ENCODE results near the gene CD180. TPM values are rescaled to one million over a fixed set of nuclear protein-coding genes. Genes with fewer than 3 reads are reported as not detected.

Gene CD180
- total RNA-seq, 1 experiment from 2014 or later, result not detected

DNA sequence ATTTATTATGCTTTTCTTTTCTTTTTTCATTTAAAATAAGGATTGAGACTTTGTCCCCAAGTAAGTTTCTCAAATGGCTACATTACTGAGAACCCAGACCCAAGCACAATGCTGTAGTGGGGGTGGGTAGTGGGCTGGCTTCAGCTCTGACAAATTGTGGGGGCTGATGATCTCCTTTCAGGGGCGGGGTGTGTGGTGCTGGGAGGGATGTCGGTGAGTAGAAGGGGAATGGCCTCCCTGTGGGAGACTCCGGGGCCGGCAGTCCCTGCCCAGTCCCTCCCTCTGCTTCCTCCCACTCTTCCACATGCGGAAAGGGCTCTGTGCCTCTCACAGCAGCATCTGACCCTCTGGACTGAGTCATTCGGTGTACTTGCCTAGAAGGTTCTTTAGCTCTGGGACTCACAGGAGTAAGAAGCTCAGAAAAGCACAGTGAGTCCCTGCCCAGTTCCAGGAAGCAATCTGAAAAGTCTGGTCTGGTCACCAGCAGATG is 14.3 kb downstream of the CD180 start:
- no peaks in the 10 kb centered on the region for H3K36me3 Mint-ChIP-seq (ENCODE audit: insufficient read depth, unreplicated experiment)
- Histone ChIP-seq H3K27me3 (replicated peaks; ENCODE audit: control insufficient read depth, insufficient read depth, low read length) (no peaks in the 10 kb centered on the region), H3K4me3 (ENCODE audit: low read depth, low read length) (no peak overlapping the region), H3K36me3 (ENCODE audit: control insufficient read depth, insufficient read depth, low read length) (no peaks in the 10 kb centered on the region), H3K9me3 (peaks cover 7% of the 10 kb centered on the region; the same call in 1 of the 2 replicates), H3K4me1 (no peaks in the 10 kb centered on the region)
- DNase-seq, result no peak
- intact Hi-C loops (cut with micrococcal nuclease; ENCODE audit: unreplicated experiment), result no loop called here
- TF ChIP-seq, protein P1, sequence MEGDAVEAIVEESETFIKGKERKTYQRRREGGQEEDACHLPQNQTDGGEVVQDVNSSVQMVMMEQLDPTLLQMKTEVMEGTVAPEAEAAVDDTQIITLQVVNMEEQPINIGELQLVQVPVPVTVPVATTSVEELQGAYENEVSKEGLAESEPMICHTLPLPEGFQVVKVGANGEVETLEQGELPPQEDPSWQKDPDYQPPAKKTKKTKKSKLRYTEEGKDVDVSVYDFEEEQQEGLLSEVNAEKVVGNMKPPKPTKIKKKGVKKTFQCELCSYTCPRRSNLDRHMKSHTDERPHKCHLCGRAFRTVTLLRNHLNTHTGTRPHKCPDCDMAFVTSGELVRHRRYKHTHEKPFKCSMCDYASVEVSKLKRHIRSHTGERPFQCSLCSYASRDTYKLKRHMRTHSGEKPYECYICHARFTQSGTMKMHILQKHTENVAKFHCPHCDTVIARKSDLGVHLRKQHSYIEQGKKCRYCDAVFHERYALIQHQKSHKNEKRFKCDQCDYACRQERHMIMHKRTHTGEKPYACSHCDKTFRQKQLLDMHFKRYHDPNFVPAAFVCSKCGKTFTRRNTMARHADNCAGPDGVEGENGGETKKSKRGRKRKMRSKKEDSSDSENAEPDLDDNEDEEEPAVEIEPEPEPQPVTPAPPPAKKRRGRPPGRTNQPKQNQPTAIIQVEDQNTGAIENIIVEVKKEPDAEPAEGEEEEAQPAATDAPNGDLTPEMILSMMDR (IDR thresholded peaks at IDR 0.05; ENCODE audit: insufficient read depth in 1 of 2, low read depth in 1 of 2, low read length in 1 of 2, severe bottlenecking in 1 of 2, unreplicated experiment in 1 of 2), result no peak
- no peak overlapping the region for H3K4me3 Mint-ChIP-seq (ENCODE audit: unreplicated experiment)
- peaks cover 5% of the 10 kb centered on the region for H3K27me3 Mint-ChIP-seq (ENCODE audit: insufficient read depth, unreplicated experiment)
- H3K9me3 Mint-ChIP-seq (ENCODE audit: unreplicated experiment), result peaks cover 5% of the 10 kb centered on the region
- POLR2A ChIA-PET, result no interaction called here
- no TSS peak for BruUV-seq (replicated peaks)
- H3K4me1 Mint-ChIP-seq (ENCODE audit: low read depth, unreplicated experiment), result no peaks in the 10 kb centered on the region
- CTCF ChIA-PET, result no interaction called here
- H3K27ac Mint-ChIP-seq (ENCODE audit: unreplicated experiment), result no peak overlapping the region

DNA sequence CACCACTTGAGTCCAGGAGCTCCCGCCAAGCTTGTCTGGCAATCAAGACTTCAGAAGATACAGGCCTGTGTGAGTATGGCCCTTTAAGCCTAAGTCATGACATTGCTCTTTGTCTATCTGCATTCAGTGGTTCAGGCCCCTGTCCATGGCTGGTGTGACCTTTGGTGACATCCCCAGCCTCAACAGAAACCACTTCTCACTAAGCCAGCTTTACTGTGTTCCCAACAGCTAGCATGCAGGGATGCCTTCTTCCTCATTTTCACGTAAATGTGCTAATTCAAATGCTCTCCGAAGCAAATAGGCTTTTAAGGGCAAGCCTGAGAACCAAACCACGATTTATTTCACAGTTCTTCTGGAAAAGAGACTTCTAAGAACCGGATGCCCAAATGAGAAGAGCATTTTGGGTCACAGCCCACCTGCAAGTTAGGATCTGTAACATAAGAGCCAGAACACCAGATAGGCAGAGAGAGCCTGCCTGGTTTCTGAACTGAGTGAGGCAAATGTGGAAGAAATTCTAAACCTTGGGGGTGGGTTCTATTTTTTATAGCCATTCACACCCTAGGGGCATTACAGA is 14.9 kb downstream of the CD180 start:
- intact Hi-C loops (cut with micrococcal nuclease; ENCODE audit: unreplicated experiment), result no loop called here

DNA sequence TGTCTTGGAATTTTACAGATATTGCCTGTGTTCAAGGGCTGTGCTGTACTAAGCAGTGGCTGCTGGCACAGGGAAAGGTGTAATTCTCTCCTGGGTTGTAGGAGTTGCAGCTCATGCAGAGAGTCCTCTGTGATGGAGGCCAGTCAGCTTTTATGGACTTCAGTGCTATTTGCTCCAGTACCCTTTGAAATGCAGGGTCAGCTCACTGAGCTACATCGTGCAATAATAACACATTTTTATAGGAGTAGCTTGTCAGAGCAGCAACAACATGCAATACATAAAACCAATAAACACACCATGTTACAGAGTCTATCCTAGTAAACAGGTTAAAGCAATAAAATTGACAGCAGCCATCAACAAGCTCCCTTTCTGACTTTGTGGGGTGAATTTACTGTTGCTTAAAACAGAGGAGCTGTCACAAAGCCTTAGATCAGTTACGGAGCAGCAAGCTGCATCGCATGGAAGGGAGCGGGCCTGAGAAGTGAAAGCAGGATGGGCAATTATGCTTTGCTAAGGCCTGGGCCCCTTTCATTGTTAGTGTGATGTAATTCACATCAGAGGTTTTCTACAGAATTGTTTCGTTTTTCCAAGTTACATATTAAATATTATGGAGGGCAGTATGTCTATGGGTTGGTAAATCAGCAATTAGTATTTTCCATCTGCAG is 16.8 kb downstream of the CD180 start:
- ChIA-PET POLR2A (interaction anchor here (0.5 kb wide), 1 partner anchor 1059 kb away, joined by 8 read pairs; no protein-coding TSS in a partner anchor), CTCF (interaction anchor here (0.9 kb wide), 1 partner anchor 29 kb away, joined by 3 read pairs; no protein-coding TSS in a partner anchor)
- H3K9me3 Mint-ChIP-seq (ENCODE audit: unreplicated experiment), result peaks cover 15% of the 10 kb centered on the region
- no peak overlapping the region for H3K4me3 Mint-ChIP-seq (ENCODE audit: unreplicated experiment)
- H3K4me1 Mint-ChIP-seq (ENCODE audit: low read depth, unreplicated experiment), result no peaks in the 10 kb centered on the region
- no peaks in the 10 kb centered on the region for H3K4me1 ChIP-seq
- no peak for DNase-seq
- no TSS peak for BruUV-seq (replicated peaks)
- TF ChIP-seq, protein P1 (IDR thresholded peaks at IDR 0.05; ENCODE audit: insufficient read depth in 1 of 2, low read depth in 1 of 2, low read length in 1 of 2, severe bottlenecking in 1 of 2, unreplicated experiment in 1 of 2), result no peak
- peaks cover 9% of the 10 kb centered on the region; the same call in 1 of the 2 replicates for H3K9me3 ChIP-seq
- H3K36me3 Mint-ChIP-seq (ENCODE audit: insufficient read depth, unreplicated experiment), result no peaks in the 10 kb centered on the region
- no peak overlapping the region for H3K4me3 ChIP-seq (ENCODE audit: low read depth, low read length)
- no peaks in the 10 kb centered on the region for H3K27me3 Mint-ChIP-seq (ENCODE audit: insufficient read depth, unreplicated experiment)
- no peaks in the 10 kb centered on the region for H3K36me3 ChIP-seq (ENCODE audit: control insufficient read depth, insufficient read depth, low read length)
- no peak overlapping the region for H3K27ac Mint-ChIP-seq (ENCODE audit: unreplicated experiment)
- H3K27me3 ChIP-seq (replicated peaks; ENCODE audit: control insufficient read depth, insufficient read depth, low read length), result no peaks in the 10 kb centered on the region
- intact Hi-C loops (cut with micrococcal nuclease; ENCODE audit: unreplicated experiment), result no loop called here

More for the DNA sequence above, 14.9 kb downstream of the CD180 start:
- peaks cover 9% of the 10 kb centered on the region; the same call in 1 of the 2 replicates for H3K9me3 ChIP-seq
- ChIA-PET POLR2A (no interaction called here), CTCF (no interaction called here)
- no peaks in the 10 kb centered on the region for H3K36me3 ChIP-seq (ENCODE audit: control insufficient read depth, insufficient read depth, low read length)
- H3K27me3 ChIP-seq (replicated peaks; ENCODE audit: control insufficient read depth, insufficient read depth, low read length), result no peaks in the 10 kb centered on the region
- no TSS peak for BruUV-seq (replicated peaks)
- H3K36me3 Mint-ChIP-seq (ENCODE audit: insufficient read depth, unreplicated experiment), result no peaks in the 10 kb centered on the region
- H3K4me3 ChIP-seq (ENCODE audit: low read depth, low read length), result no peak overlapping the region
- no peak overlapping the region for H3K4me3 Mint-ChIP-seq (ENCODE audit: unreplicated experiment)
- H3K27ac Mint-ChIP-seq (ENCODE audit: unreplicated experiment), result no peak overlapping the region
- no peak for DNase-seq
- H3K9me3 Mint-ChIP-seq (ENCODE audit: unreplicated experiment), result peaks cover 11% of the 10 kb centered on the region
- no peaks in the 10 kb centered on the region for H3K4me1 Mint-ChIP-seq (ENCODE audit: low read depth, unreplicated experiment)
- TF ChIP-seq, protein P1 (IDR thresholded peaks at IDR 0.05; ENCODE audit: insufficient read depth in 1 of 2, low read depth in 1 of 2, low read length in 1 of 2, severe bottlenecking in 1 of 2, unreplicated experiment in 1 of 2), result no peak
- H3K27me3 Mint-ChIP-seq (ENCODE audit: insufficient read depth, unreplicated experiment), result peaks cover 5% of the 10 kb centered on the region
- H3K4me1 ChIP-seq, result no peaks in the 10 kb centered on the region

Measured in Caco-2 (cell line).